SK-N-SH treated with all-trans-retinoic acid at 6 μM for 48 hours (cell line): ENCODE measurements around the gene CDH7.

Experiments used
- CSDC2 ChIP-seq: fragments of 250-450 bp; sonication (Bioruptor Pico); IDR thresholded peaks from 2 replicates; pipeline ENCODE4 v1.5.0; 2020; ENCODE audit warnings: mild to moderate bottlenecking, moderate library complexity
- GLIS3 ChIP-seq: fragments of 250-450 bp; sonication (Bioruptor Pico); IDR thresholded peaks from 2 replicates; pipeline ENCODE4 v1.5.0; 2020; ENCODE audit warnings: mild to moderate bottlenecking, moderate library complexity
- PPARA ChIP-seq: fragments of 250-450 bp; sonication (Bioruptor Pico); IDR thresholded peaks from 2 replicates; pipeline ENCODE4 v1.5.0; 2020; ENCODE audit warnings: mild to moderate bottlenecking, borderline replicate concordance
- RARB ChIP-seq: fragments of 250-450 bp; sonication (Bioruptor Pico); IDR thresholded peaks from 2 replicates; pipeline ENCODE4 v1.8.0; 2021; ENCODE audit warnings: mild to moderate bottlenecking, moderate library complexity
- ZFP3 ChIP-seq: fragments of 250-450 bp; sonication (Bioruptor Pico); IDR thresholded peaks from 2 replicates; pipeline ENCODE4 v1.5.0; 2020; ENCODE audit warnings: mild to moderate bottlenecking, moderate library complexity
- ZFP30 ChIP-seq: fragments of 450-650 bp; formaldehyde crosslinking; IDR thresholded peaks from 2 replicates; pipeline ENCODE4 v1.5.0; 2022; ENCODE audit warnings: mild to moderate bottlenecking, moderate library complexity
- ZNF565 ChIP-seq: fragments of 450-650 bp; formaldehyde crosslinking; conservative IDR thresholded peaks from 2 replicates; pipeline ENCODE4 v1.5.0; 2020; ENCODE audit warnings: low read depth, mild to moderate bottlenecking, moderate library complexity
- ZNF8 ChIP-seq: fragments of 450-650 bp; formaldehyde crosslinking; IDR thresholded peaks from 2 replicates; pipeline ENCODE4 v1.5.0; 2020; ENCODE audit warnings: mild to moderate bottlenecking, moderate library complexity
- TF ChIP-seq, protein P1 (sequence below): fragments of 250-450 bp; sonication (Bioruptor Pico); IDR thresholded peaks from 2 replicates; pipeline ENCODE4 v1.8.0; 2020; ENCODE audit warnings: mild to moderate bottlenecking, moderate library complexity, borderline replicate concordance
- TF ChIP-seq, protein P2 (sequence below): fragments of 250-450 bp; sonication (Bioruptor Pico); IDR thresholded peaks from 2 replicates; pipeline ENCODE4 v1.5.1; 2021; ENCODE audit warnings: mild to moderate bottlenecking, moderate library complexity

DNA sequence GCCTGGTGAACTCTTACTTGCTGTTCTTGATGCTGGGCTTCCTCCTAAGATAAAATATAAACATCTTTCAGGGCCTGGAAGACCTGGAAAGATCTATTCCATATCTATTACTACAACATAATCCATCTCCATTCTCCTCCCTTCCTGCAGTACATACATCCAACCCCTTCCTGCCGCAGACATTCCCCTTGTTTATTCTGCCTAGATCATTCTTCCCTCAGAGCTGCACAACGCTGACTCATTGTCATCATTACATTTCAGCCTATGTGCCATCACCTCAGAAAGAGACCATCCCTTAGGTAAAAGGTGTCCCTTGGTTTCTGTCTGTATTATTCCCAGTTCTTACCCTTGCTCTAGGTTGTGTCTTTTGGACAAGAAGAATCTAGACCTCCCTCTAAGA, 2.5 kb upstream of the CDH7 start:
- TF ChIP-seq ZFP3 (no peak), RARB (CRISPR knock-in tag) (no peak), CSDC2 (CRISPR knock-in tag) (no peak), ZNF565 (CRISPR knock-in tag) (no peak), ZFP30 (CRISPR knock-in tag) (no peak), PPARA (CRISPR knock-in tag) (no peak), ZNF8 (no peak), GLIS3 (CRISPR knock-in tag) (no peak)
- TF ChIP-seq, protein P1, sequence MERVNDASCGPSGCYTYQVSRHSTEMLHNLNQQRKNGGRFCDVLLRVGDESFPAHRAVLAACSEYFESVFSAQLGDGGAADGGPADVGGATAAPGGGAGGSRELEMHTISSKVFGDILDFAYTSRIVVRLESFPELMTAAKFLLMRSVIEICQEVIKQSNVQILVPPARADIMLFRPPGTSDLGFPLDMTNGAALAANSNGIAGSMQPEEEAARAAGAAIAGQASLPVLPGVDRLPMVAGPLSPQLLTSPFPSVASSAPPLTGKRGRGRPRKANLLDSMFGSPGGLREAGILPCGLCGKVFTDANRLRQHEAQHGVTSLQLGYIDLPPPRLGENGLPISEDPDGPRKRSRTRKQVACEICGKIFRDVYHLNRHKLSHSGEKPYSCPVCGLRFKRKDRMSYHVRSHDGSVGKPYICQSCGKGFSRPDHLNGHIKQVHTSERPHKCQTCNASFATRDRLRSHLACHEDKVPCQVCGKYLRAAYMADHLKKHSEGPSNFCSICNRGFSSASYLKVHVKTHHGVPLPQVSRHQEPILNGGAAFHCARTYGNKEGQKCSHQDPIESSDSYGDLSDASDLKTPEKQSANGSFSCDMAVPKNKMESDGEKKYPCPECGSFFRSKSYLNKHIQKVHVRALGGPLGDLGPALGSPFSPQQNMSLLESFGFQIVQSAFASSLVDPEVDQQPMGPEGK (CRISPR knock-in tag) = no peak
- TF ChIP-seq, protein P2, sequence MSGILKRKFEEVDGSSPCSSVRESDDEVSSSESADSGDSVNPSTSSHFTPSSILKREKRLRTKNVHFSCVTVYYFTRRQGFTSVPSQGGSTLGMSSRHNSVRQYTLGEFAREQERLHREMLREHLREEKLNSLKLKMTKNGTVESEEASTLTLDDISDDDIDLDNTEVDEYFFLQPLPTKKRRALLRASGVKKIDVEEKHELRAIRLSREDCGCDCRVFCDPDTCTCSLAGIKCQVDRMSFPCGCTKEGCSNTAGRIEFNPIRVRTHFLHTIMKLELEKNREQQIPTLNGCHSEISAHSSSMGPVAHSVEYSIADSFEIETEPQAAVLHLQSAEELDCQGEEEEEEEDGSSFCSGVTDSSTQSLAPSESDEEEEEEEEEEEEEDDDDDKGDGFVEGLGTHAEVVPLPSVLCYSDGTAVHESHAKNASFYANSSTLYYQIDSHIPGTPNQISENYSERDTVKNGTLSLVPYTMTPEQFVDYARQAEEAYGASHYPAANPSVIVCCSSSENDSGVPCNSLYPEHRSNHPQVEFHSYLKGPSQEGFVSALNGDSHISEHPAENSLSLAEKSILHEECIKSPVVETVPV = no peak
